Keratinocyte (primary cell): Measurements from ENCODE around the gene NTF4.

Experiments
- CTCF ChIP-seq, 3 experiments: IDR thresholded peaks in 1 of 3; conservative IDR thresholded peaks in 1 of 3; optimal IDR thresholded peaks in 1 of 3; 2 replicates in 2 of 3; 3 replicates in 1 of 3; pipeline versions ENCODE3 to v1.5.1; 2011; ENCODE audit warnings: low read length in 3 of 3, mild to moderate bottlenecking in 3 of 3, moderate library complexity in 2 of 3, control low read depth in 1 of 3, inconsistent platforms in 1 of 3; ENCODE audit not compliant: insufficient read depth in 2 of 3; ENCODE audit errors: extremely low read depth in 1 of 3
- EZH2 ChIP-seq: IDR thresholded peaks from one replicate; pipeline ENCODE4 v1.6.1; 2012; ENCODE audit warnings: inconsistent platforms, mild to moderate bottlenecking, low read length, moderate library complexity

DNA sequence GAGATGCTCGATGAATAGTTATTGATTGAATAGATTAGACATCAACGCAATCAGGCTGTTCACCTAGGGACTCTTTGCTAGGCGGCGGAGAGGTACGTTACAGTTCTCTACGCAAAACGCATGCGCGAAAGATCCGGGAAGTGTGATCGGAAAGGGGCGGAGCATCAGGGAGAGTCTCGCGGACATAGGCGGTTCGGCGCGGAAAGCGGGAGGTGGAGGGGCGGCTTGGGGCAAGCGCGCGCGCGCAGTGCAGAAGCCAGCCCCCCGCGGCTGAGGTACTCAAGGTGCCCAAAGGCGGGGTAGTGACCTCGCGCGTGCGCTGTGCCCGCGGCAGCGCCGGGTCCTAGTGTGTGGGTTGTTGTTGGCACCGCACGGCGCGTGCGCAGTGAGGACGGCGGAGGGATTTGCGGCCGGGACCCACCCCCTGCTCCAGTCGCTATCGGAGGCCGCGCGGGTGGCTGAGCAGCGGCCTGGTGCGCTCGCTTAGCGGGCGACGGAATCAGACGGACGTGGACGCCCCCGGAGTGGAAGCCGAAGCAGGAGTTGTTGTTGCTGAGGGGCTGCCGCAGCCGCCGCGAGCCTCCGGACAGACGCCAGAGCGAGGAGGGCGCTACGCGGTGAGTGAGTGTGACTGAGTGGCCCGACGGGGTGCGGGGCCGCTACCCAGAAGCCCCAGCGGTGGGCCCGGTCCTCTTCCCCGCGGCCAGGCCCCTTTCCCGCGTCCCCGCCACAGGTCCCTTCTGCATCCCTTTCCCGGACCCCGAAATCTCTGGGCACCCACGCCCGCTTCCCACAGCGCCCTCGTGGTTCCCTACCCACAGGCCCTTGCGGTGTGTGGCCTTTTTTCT, 20.6 kb upstream of the NTF4 start, which contains the start of gene SNRNP70:
- TF ChIP-seq CTCF (optimal IDR thresholded peaks at IDR 0.05 in 1 of 3, IDR thresholded peaks at IDR 0.05 in 1 of 3, conservative IDR thresholded peaks at IDR 0.05 in 1 of 3; ENCODE audit: extremely low read depth in 1 of 3, insufficient read depth in 2 of 3, low read length in 3 of 3) (no peak), EZH2 (no peak)
